Medulla oblongata (tissue), 1 donor: ENCODE results near the gene PSMG4.

Experiments
- DNase-seq: peaks from one replicate; pipeline ENCODE4 v3.0.0-alpha.2; 2015; ENCODE audit errors: extremely low spot score

The PSMG4 gene

GRCh38 chr6:3276174-3277167, 17.7 kb downstream of the PSMG4 start:
- no peak for DNase-seq

GRCh38 chr6:3277251-3277650, 18.5 kb downstream of the PSMG4 start:
- DNase-seq = no peak

GRCh38 chr6:3277851-3278416, 19.2 kb downstream of the PSMG4 start:
- DNase-seq = peak; percentile 32

- DNase-seq = no peak
These were observed 19.9 kb downstream of the PSMG4 start for GRCh38 chr6:3278691-3279090.

- no peak for DNase-seq
These were observed 21.3 kb downstream of the PSMG4 start for GRCh38 chr6:3280091-3280490.

GRCh38 chr6:3280866-3281465, 22.2 kb downstream of the PSMG4 start:
- no peak for DNase-seq

- no peak for DNase-seq
These were observed 23.1 kb downstream of the PSMG4 start for GRCh38 chr6:3281631-3282475.

- no peak for DNase-seq
These were observed 23.9 kb downstream of the PSMG4 start for GRCh38 chr6:3282476-3283236.

- DNase-seq = no peak
These were observed 24.5 kb downstream of the PSMG4 start for GRCh38 chr6:3283241-3283640.

- no peak for DNase-seq
These were observed 25.1 kb downstream of the PSMG4 start for GRCh38 chr6:3283641-3284435.

GRCh38 chr6:3284436-3284876, 25.7 kb downstream of the PSMG4 start:
- DNase-seq = peak; percentile 48

- DNase-seq = peak; percentile 44
These were observed 26.4 kb downstream of the PSMG4 start for GRCh38 chr6:3285049-3285639.

- no peak for DNase-seq
These were observed 27.0 kb downstream of the PSMG4 start for GRCh38 chr6:3285732-3286131.

GRCh38 chr6:3286641-3287171, 28.0 kb downstream of the PSMG4 start:
- DNase-seq = no peak

- DNase-seq = no peak
These were observed 28.6 kb downstream of the PSMG4 start for GRCh38 chr6:3287308-3287707.

GRCh38 chr6:3287976-3288707, 29.4 kb downstream of the PSMG4 start:
- no peak for DNase-seq

GRCh38 chr6:3288711-3289663, 30.2 kb downstream of the PSMG4 start:
- DNase-seq = no peak

- DNase-seq = no peak
These were observed 30.9 kb downstream of the PSMG4 start for GRCh38 chr6:3289664-3290055.
